Ecto neural progenitor cell (in vitro differentiated cells): ENCODE data around the gene KANK4.
"Not testable (repeated sequence)": the region's sequence is repeated elsewhere in the genome, so short reads cannot be mapped to it uniquely, and the experiment has no call there.

Source experiments
- DNase-seq: peaks from one replicate; pipeline ENCODE4 v3.0.0-alpha.2; 2018; ENCODE audit warnings: low spot score

The KANK4 gene

GRCh38 chr1:62235576-62235975, 83.7 kb downstream of the KANK4 start:
- no peak for DNase-seq

DNA sequence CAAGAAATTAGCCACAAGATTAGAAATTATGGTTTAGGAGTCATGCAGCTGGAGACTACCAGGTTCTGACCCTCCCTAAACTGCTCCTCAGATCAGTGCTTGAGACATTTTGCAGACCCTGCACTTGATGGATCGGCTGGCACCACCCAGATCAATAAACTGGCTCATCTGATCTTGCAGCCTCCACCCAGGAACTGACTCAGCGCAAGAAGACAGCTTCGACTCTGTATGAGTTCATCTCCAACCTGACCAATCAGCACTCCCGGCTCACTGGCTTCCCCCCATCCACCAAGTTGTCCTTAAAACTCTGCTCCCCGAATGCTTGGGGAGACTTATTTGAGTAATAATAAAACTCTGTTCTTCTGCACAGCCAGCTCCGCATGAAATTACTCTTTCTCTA, 84.5 kb downstream of the KANK4 start:
- no peak for DNase-seq

GRCh38 chr1:62233926-62234450, 85.2 kb downstream of the KANK4 start:
- DNase-seq: no peak

GRCh38 chr1:62232871-62233278, 86.4 kb downstream of the KANK4 start:
- no peak for DNase-seq

GRCh38 chr1:62230718-62231117, 88.5 kb downstream of the KANK4 start:
- no peak for DNase-seq

GRCh38 chr1:62229932-62230331, 89.3 kb downstream of the KANK4 start:
- DNase-seq: no peak

- no peak for DNase-seq
These were observed 89.8 kb downstream of the KANK4 start for GRCh38 chr1:62229468-62229867.

DNA sequence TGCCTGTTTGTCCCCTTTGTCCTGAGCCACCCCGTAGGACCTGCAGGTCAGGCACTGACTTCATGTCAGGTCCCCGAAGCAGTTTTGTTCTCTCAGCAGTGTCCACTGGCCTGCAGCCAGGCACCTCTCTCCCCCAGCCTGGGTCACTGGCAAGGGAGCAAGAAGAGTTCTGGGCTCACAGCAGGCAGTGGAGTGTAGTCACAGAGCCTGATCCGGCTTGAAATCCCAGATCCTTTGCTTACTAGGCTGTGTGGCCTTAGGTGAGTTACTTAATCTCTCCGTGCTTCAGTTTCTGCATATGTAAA, 90.4 kb downstream of the KANK4 start:
- no peak for DNase-seq

GRCh38 chr1:62228136-62228882, 90.9 kb downstream of the KANK4 start:
- no peak for DNase-seq

DNA sequence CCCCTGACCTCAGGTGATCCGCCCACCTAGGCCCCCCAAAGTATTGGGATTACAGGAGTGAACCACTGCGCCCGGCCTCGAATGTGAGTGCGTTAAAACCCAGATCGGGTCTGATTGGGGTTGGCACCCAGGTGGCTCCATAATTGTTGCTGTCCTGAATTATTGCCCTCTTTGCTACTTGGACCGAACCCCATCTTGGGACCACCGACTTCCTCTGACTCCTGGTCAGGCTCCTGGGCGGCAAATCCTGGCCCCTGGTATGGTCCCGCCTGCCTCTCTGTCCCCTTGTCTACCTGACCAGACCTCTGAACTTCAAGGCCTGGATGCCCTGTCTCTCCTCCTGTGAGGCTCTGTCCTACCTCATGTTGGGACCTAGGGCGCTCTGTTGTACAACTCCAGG, 91.7 kb downstream of the KANK4 start:
- no peak for DNase-seq

DNA sequence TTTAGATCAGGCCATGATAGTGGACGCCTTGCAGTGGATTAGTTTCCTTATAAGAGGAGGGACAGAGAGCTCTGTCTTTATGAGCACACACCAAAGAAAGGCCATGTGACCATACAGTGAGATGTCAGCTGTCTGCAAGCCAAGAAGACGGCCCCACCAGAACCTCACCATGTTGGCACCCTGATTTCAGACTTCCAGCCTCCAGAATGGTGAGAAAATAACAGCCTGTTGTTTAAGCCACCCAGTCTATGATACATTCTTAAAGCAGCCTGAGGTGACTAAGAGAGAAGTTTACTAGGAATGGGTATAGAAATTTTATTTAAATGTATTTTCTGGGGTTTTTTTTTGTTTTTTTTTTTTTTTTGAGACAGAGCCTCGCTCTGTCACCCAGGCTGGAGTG, 95.1 kb downstream of the KANK4 start:
- DNase-seq: no peak

DNA sequence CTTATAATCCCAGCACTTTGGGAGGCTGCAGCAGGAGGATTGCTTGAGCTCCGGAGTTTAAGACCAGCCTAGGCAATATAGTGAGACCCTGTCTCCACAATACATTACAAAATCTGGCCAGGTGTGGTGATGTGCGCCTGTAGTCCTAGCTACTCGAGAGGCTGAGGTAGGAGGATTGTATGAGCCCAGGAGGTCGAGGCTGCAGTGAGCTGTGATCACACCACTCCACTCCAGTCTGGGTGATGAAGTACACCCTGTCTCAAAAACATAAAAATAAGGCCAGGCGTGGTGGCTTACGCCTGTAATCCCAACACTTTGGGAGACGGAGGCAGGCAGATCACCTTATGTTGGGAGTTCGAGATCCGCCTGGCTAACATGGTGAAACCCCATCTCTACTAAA, 96.9 kb downstream of the KANK4 start:
- no peak for DNase-seq

DNA sequence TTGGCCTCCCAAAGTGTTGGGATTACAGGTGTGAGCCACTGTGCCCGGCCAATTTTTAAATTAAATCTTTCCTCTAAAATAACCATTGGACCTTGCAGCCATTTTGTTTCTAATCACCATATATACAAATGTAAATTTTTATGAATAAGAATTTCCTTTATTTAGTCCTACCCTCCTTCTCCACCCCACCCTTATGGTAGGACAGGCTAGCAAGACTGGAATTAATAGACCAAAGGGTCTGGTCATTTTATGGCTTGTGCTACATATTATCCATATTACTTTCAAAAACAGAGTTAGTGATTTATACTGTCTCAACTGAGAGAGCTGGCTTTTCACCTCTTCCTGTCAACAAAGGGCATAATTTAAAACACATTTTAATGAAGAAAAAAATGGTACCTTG, 98.1 kb downstream of the KANK4 start:
- no peak for DNase-seq

DNA sequence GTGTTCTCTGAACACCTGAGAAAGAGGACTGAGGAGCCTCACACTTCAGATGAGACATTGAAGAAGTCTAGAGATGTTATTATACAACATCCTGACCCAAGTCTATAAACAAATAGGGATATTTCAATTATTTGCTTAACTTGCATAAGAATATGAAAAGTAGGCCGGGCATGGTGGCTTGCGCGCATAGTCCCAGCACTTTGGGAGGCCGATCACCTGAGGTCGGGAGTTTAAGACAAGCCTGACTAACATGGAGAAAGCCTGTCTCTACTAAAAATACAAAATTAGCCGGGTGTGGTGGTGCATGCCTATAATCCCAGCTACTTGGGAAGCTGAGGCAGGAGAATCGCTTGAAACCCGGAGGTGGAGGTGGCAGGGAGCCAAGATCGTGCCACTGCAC, 98.8 kb downstream of the KANK4 start:
- DNase-seq: not testable (repeated sequence)

DNA sequence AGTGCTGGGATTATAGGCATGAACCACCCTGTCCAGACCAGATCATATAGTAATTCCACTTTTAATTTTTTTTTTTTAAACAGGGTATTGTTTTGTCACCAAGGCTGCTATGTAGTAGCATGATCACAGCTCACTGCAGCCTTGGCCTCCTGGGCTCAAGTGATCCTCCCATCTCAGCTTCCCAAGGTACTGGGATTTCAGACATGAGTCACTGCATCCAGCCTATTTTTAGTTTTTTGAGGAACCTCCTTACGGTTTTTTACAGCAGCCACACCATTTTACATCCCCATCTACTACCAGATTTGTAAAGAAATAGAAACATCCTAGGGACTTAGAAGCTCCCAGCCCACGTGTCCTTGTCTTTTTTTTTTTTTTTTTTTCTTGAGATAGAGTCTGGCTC, 100.6 kb downstream of the KANK4 start:
- peak; percentile 0 for DNase-seq

GRCh38 chr1:62213075-62213914, 105.9 kb downstream of the KANK4 start:
- no peak for DNase-seq

- DNase-seq: no peak
These were observed 106.8 kb downstream of the KANK4 start for GRCh38 chr1:62212411-62212810.

DNA sequence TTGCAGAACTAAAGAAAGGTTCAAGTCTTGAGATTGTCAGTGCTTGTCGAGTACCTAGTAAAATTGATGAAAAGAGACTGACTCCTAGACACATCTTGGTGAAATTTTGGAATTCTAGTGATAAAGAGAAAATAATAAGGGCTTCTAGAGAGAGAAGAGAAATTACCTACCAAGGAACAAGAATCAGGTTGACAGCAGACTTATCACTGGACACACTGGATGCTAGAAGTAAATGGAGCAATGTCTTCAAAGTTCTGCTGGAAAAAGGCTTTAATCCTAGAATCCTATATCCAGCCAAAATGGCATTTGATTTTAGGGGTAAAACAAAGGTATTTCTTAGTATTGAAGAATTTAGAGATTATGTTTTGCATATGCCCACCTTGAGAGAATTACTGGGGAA, 108.3 kb downstream of the KANK4 start:
- DNase-seq: no peak

DNA sequence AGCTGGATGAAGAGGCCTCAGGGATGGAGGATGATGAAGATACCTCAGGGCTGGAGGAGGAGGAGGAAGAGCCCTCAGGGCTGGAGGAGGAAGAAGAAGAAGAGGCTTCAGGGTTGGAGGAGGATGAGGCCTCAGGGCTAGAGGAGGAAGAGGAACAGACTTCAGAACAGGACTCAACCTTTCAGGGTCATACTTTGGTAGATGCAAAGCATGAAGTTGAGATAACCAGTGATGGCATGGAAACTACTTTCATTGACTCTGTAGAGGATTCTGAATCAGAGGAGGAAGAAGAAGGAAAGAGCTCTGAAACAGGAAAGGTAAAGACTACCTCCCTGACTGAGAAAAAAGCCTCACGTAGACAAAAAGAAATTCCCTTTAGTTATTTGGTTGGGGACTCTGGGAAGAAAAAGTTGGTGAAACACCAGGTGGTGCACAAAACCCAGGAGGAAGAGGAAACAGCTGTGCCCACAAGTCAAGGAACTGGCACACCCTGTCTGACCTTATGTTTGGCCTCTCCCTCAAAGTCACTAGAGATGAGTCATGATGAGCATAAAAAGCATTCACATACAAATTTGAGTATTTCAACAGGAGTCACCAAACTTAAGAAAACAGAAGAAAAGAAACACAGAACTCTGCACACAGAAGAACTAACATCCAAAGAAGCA, 109.2 kb downstream of the KANK4 start:
- DNase-seq: no peak

GRCh38 chr1:62208970-62209369, 110.3 kb downstream of the KANK4 start:
- DNase-seq: no peak

DNA sequence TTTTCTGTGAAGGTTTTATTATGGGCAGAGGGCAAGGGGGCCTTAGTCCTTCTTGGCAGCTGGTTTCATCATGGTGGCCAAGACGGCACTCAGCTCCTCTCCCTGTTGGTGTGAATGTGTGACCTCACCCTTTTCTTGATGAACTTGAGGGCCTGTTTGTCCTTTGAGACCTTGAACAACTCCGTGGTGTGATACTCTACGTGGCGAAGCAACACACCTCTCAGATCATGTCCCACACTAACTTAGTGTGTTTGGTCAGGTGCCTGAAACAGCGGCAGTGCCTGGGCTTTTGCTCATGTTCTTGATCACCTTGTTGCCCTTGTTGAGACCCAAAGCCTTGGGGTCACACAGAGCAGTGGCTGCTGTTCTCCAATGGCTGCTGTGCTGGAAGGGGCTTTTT, 111.1 kb downstream of the KANK4 start:
- DNase-seq: no peak

DNA sequence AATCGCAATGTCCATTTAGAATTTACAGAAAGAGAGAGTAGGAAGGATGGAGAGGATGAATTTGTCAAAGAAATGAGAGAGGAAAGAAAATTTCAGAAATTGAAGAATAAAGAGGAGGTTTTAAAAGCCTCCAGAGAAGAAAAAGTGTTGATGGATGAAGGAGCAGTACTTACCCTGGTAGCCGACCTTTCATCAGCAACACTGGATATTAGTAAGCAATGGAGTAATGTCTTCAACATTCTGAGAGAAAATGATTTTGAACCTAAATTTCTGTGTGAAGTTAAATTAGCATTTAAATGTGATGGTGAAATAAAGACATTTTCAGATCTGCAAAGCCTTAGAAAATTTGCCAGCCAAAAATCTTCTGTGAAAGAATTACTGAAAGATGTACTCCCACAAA, 112.0 kb downstream of the KANK4 start:
- no peak for DNase-seq

DNA sequence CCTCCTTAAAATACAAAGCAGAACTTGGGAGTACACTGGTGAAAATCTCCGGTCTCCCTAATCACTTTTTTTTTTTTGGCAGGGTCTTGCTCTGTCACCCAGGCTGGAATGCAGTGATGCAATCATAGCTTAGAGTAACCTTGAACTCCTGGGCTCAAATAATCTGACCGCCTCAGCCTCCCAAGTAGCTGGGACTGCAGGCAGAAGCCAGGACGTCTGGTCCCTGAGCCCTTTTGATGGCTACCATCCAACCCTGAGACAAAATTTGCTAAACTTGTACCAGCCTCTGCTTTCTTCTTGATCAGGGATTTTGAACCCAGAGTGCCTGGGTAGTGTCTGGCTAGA, 120.5 kb downstream of the KANK4 start:
- no peak for DNase-seq
